GM18519 (cell line): ENCODE results near the gene TNIK.
A peak's percentile ranks its signal among the peaks of the same experiment; 100 is the strongest.

Experiments
- ATAC-seq: cut with Tn5 transposase; IDR thresholded peaks from one replicate; pipeline ENCODE4 v1.9.1; 2021; ENCODE audit warnings: mild to moderate bottlenecking, moderate library complexity; ENCODE audit not compliant: unreplicated experiment, low FRiP score

Gene TNIK

GRCh38 chr3:171077261-171077660, 382.9 kb downstream of the TNIK start:
- no peak for ATAC-seq

- ATAC-seq: no peak
Observed at GRCh38 chr3:171072432-171072831, 387.8 kb downstream of the TNIK start.

- no peak for ATAC-seq
Observed at GRCh38 chr3:171068658-171069057, 391.5 kb downstream of the TNIK start.

- no peak for ATAC-seq
Observed at GRCh38 chr3:171066206-171066605, 394.0 kb downstream of the TNIK start.

GRCh38 chr3:171065732-171066131, 394.5 kb downstream of the TNIK start:
- no peak for ATAC-seq

GRCh38 chr3:171064461-171064860, 395.7 kb downstream of the TNIK start:
- ATAC-seq: no peak

- no peak for ATAC-seq
Observed at GRCh38 chr3:171061749-171062148, 398.5 kb downstream of the TNIK start.

- no peak for ATAC-seq
Observed at GRCh38 chr3:171059978-171060377, 400.2 kb downstream of the TNIK start.

GRCh38 chr3:171058873-171059603, 401.2 kb downstream of the TNIK start:
- no peak for ATAC-seq

- no peak for ATAC-seq
Observed at GRCh38 chr3:171058058-171058457, 402.1 kb downstream of the TNIK start.

- no peak for ATAC-seq
Observed at GRCh38 chr3:171057072-171057471, 403.1 kb downstream of the TNIK start.

- ATAC-seq: no peak
Observed at GRCh38 chr3:171056528-171056927, 403.7 kb downstream of the TNIK start.

- no peak for ATAC-seq
Observed at GRCh38 chr3:171055336-171056178, 404.6 kb downstream of the TNIK start.

- ATAC-seq: no peak
Observed at GRCh38 chr3:171054921-171055320, 405.3 kb downstream of the TNIK start.

- no peak for ATAC-seq
Observed at GRCh38 chr3:171054231-171054630, 406.0 kb downstream of the TNIK start.

GRCh38 chr3:171049861-171050444, 410.3 kb downstream of the TNIK start:
- ATAC-seq: peak; percentile 67

GRCh38 chr3:171046760-171047159, 413.4 kb downstream of the TNIK start:
- ATAC-seq: no peak

GRCh38 chr3:171044835-171045793, 415.1 kb downstream of the TNIK start:
- ATAC-seq: no peak

- ATAC-seq: no peak
Observed at GRCh38 chr3:171044384-171044783, 415.8 kb downstream of the TNIK start.

GRCh38 chr3:171039674-171040073, 420.5 kb downstream of the TNIK start:
- no peak for ATAC-seq
